ENCODE measurements around the gene TENT5A.

The TENT5A gene

GRCh38 chr6:81790034-81790433 is 37.6 kb upstream of the TENT5A start:
- TF ChIP-seq ZC3H10 (CRISPR knock-in tag; IDR thresholded peaks at IDR 0.05) (no peak), ARNTL (CRISPR knock-in tag; IDR thresholded peaks at IDR 0.05; ENCODE audit: borderline replicate concordance, low read depth) (no peak), ZNF70 (CRISPR knock-in tag; IDR thresholded peaks at IDR 0.05) (no peak), ZFP3 (CRISPR knock-in tag; IDR thresholded peaks at IDR 0.05) (no peak), ISL1 (CRISPR knock-in tag; IDR thresholded peaks at IDR 0.05) (no peak), ZNF565 (CRISPR knock-in tag; conservative IDR thresholded peaks at IDR 0.05; ENCODE audit: low read depth) (no peak), ZNF8 (CRISPR knock-in tag; IDR thresholded peaks at IDR 0.05) (no peak), SNAI2 (CRISPR knock-in tag; IDR thresholded peaks at IDR 0.05) (no peak), ZFP30 (CRISPR knock-in tag; IDR thresholded peaks at IDR 0.05) (no peak), TCF4 (CRISPR knock-in tag; IDR thresholded peaks at IDR 0.05; ENCODE audit: borderline replicate concordance) (no peak), CREB5 (CRISPR knock-in tag; IDR thresholded peaks at IDR 0.05; ENCODE audit: low read depth) (no peak)
- ATAC-seq = no peak

- ATAC-seq = no peak
- TF ChIP-seq ESRRG (CRISPR knock-in tag; IDR thresholded peaks at IDR 0.05) (no peak), PATZ1 (CRISPR knock-in tag; IDR thresholded peaks at IDR 0.05; ENCODE audit: borderline replicate concordance) (no peak)
These were observed 36.8 kb upstream of the TENT5A start for GRCh38 chr6:81789291-81789690.

- no peak for TF ChIP-seq ISL1 (CRISPR knock-in tag; IDR thresholded peaks at IDR 0.05)
- no peak for TF ChIP-seq TOX (CRISPR knock-in tag; IDR thresholded peaks at IDR 0.05; ENCODE audit: borderline replicate concordance)
- TF ChIP-seq OSR1 (CRISPR knock-in tag; IDR thresholded peaks at IDR 0.05) = no peak
- no peak for TF ChIP-seq GLIS3 (CRISPR knock-in tag; IDR thresholded peaks at IDR 0.05)
- TF ChIP-seq ARNTL (CRISPR knock-in tag; IDR thresholded peaks at IDR 0.05; ENCODE audit: borderline replicate concordance, low read depth) = no peak
- no peak for TF ChIP-seq ZC3H10 (CRISPR knock-in tag; IDR thresholded peaks at IDR 0.05)
- no peak for TF ChIP-seq ZNF565 (CRISPR knock-in tag; conservative IDR thresholded peaks at IDR 0.05; ENCODE audit: low read depth)
- no peak for TF ChIP-seq ESRRG (CRISPR knock-in tag; IDR thresholded peaks at IDR 0.05)
- no peak for TF ChIP-seq CREB5 (CRISPR knock-in tag; IDR thresholded peaks at IDR 0.05; ENCODE audit: low read depth)
- TF ChIP-seq CSDC2 (CRISPR knock-in tag; IDR thresholded peaks at IDR 0.05) = no peak
- no peak for TF ChIP-seq ZNF70 (CRISPR knock-in tag; IDR thresholded peaks at IDR 0.05)
- TF ChIP-seq ZNF8 (CRISPR knock-in tag; IDR thresholded peaks at IDR 0.05) = no peak
- TF ChIP-seq TCF4 (CRISPR knock-in tag; IDR thresholded peaks at IDR 0.05; ENCODE audit: borderline replicate concordance) = no peak
- TF ChIP-seq, protein P1, sequence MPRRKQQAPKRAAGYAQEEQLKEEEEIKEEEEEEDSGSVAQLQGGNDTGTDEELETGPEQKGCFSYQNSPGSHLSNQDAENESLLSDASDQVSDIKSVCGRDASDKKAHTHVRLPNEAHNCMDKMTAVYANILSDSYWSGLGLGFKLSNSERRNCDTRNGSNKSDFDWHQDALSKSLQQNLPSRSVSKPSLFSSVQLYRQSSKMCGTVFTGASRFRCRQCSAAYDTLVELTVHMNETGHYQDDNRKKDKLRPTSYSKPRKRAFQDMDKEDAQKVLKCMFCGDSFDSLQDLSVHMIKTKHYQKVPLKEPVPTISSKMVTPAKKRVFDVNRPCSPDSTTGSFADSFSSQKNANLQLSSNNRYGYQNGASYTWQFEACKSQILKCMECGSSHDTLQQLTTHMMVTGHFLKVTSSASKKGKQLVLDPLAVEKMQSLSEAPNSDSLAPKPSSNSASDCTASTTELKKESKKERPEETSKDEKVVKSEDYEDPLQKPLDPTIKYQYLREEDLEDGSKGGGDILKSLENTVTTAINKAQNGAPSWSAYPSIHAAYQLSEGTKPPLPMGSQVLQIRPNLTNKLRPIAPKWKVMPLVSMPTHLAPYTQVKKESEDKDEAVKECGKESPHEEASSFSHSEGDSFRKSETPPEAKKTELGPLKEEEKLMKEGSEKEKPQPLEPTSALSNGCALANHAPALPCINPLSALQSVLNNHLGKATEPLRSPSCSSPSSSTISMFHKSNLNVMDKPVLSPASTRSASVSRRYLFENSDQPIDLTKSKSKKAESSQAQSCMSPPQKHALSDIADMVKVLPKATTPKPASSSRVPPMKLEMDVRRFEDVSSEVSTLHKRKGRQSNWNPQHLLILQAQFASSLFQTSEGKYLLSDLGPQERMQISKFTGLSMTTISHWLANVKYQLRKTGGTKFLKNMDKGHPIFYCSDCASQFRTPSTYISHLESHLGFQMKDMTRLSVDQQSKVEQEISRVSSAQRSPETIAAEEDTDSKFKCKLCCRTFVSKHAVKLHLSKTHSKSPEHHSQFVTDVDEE (CRISPR knock-in tag; IDR thresholded peaks at IDR 0.05) = no peak
- TF ChIP-seq SNAI2 (CRISPR knock-in tag; IDR thresholded peaks at IDR 0.05) = no peak
- no peak for TF ChIP-seq PPARA (CRISPR knock-in tag; IDR thresholded peaks at IDR 0.05; ENCODE audit: borderline replicate concordance)
- no peak for TF ChIP-seq PATZ1 (CRISPR knock-in tag; IDR thresholded peaks at IDR 0.05; ENCODE audit: borderline replicate concordance)
- no peak for ATAC-seq
These were observed 36.3 kb upstream of the TENT5A start for GRCh38 chr6:81788748-81789147.
